Kidney capillary endothelial cell (primary cell): ENCODE data around the gene FAM184B.
"Not testable (repeated sequence)": the region's sequence is repeated elsewhere in the genome, so short reads cannot be mapped to it uniquely, and the experiment has no call there.

ENCODE experiments used
- DNase-seq: peaks from one replicate; pipeline ENCODE4 v3.0.0-alpha.2; 2018; ENCODE audit warnings: low spot score

The FAM184B gene

GRCh38 chr4:17718471-17718870, 63.0 kb downstream of the FAM184B start:
- no peak for DNase-seq

DNA sequence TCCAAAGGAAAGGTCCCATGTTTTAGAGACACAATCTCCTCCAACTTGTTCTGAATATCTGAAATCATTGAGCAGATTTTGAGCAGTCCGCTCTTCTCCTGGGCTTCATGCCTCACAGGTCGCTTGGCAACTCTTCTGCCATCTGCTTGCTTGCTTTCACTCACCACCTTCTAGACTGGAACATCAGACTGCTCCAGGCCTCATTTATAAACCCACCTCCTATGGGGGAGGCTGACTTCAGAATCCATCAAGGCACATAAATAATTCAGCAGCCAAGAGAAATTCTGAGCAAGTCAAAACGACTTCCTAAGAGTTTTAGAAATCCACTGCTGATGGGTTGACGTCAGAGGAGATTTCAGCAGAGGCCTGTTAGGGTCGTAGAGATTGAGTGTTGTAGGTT, 64.1 kb downstream of the FAM184B start:
- no peak for DNase-seq

DNA sequence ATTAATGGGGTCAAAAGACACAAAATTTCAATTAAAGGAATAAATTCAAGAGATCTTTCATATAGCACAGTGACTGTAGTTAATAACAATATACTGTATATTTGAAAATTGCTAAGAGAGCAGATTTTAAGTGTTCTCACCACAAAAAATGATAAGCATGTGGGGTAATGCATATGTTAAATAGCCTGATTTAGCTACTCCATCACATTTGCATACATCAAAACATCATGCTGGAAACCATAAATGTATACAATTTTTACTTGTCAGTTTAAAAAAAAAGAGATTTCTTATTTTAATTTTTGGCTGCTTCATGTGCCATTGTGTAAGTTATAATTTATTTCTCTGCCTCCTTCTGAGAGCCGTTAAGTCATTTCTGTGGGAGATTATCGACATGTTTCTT, 65.9 kb downstream of the FAM184B start:
- DNase-seq: no peak

- no peak for DNase-seq
These were observed 67.6 kb downstream of the FAM184B start for GRCh38 chr4:17713779-17714178.

DNA sequence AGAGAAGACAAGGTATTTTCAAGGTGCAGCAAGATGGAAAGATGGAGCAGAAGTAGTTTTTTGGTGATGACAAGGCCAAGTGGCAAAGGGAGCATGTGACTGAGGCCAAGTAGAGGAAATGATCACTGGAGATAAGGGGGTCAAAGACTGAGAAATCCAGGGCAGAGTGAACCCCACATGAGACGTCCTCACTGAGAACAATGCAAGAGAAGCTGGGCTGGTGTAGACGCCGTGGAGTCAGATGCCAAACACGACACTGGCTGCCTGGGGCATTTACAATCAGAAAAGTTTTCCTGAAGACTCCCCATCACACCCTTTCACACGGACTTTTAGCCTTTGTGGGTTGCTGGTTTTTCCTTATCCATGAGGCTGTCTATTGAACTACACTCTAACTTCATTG, 69.3 kb downstream of the FAM184B start:
- no peak for DNase-seq

- DNase-seq: not testable (repeated sequence)
These were observed 70.2 kb downstream of the FAM184B start for GRCh38 chr4:17711206-17711605.

DNA sequence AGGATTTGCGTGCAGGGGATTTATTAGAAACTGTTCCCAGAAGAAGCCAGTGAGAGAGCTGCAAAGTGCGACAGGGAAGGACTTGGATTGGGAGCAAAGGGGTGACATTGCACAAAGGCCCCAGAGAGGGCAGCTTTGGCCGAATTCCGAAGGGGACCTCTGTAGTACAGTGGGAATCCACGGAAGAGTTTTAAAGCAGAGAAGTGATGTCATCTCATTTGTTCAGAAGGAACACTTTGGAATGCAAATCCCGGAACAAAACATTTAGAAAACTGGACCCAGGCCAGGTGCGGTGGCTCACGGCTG, 71.7 kb downstream of the FAM184B start:
- no peak for DNase-seq

- no peak for DNase-seq
These were observed 72.2 kb downstream of the FAM184B start for GRCh38 chr4:17708992-17709762.

GRCh38 chr4:17707671-17708070, 73.8 kb downstream of the FAM184B start:
- no peak for DNase-seq

- no peak for DNase-seq
These were observed 76.3 kb downstream of the FAM184B start for GRCh38 chr4:17705107-17705506.

DNA sequence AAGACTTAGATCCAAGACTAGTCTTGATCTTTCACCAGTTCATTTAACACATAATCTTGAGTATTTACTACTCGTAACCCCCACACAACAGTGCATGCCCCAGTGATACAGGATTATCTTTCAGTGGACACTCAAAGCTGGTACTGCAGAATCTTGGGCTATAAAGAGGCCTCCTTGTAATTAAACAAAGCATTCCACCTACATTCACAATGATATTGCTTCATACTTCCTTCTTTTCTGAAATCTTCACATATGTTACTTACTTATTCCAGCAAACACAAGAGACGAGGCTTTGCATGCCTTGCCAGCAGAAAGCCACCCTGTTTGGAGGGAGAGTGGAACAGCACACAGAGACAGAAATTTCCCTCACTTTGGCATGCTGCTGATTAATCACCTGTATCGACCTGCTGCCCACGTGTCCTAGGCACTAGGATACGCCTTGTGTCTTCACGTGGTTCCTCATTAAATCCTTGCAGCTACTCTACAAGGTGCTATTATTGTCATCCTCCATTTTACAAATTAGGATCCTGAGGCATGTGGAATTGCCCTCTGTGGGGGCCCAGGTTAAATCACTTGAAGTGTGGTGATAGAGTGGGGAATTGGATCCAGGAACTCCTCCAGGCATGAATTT, 77.3 kb downstream of the FAM184B start:
- DNase-seq: no peak

GRCh38 chr4:17702641-17703040, 78.8 kb downstream of the FAM184B start:
- DNase-seq: no peak

DNA sequence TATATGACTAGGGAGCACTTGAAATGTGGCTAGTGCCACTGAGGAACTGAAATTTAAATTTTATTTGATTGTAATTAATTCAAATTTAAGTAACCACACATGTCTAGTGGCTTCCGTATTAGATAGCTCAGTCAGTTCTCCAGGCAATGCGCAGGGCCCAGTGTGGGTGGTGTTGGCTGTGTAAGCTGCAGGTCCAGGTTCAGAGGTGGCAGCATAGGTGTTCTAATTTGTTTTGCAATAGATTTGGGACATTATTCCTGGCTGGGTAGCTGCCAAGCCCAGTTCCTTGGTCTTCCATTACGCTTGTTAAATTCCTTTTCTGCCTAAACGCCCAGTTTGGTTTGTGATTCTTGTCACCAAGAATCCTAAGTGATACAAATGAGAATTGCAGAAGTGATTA, 79.5 kb downstream of the FAM184B start:
- DNase-seq: no peak

- no peak for DNase-seq
These were observed 80.1 kb downstream of the FAM184B start for GRCh38 chr4:17701138-17701839.

- DNase-seq: no peak
These were observed 82.0 kb downstream of the FAM184B start for GRCh38 chr4:17699380-17699779.

DNA sequence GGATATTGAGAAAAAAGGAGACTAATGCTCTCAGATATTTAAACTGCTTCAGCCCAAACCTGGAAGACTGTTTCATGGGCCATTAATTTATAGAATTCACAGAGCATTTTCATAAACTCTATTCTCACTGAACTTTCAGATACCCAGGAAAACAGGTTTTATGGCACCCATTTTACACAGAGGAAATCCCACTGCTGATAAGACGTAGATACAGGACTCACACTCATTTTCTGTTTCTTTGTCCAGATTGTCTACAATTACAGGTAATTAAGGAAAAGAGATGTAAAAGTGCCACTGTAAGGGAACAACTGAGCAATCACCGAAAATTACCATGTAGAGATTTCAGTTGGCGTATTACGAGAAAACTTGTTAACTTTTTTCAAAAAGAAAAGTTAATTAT, 83.3 kb downstream of the FAM184B start:
- no peak for DNase-seq

- DNase-seq: no peak
These were observed 86.1 kb downstream of the FAM184B start for GRCh38 chr4:17695341-17695740.

DNA sequence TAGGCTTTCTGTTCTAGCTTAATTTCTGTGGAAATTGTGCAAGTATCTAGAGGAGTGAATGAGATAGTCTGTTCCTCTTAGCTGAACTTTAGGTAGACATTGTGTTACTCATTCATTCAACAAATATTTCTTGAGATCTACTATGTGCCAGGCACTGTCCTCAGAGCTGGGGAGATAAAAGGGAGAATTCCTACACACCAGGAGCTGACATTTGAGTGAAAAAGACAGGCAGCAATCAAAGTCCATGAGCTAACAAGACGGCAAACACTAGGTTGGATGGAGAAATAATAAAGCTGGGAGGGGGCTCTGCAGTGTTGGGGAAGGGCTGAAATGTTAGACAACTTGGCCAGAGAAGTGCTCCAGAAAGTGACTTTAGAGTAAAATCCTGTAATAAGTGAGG, 86.9 kb downstream of the FAM184B start:
- DNase-seq: no peak

DNA sequence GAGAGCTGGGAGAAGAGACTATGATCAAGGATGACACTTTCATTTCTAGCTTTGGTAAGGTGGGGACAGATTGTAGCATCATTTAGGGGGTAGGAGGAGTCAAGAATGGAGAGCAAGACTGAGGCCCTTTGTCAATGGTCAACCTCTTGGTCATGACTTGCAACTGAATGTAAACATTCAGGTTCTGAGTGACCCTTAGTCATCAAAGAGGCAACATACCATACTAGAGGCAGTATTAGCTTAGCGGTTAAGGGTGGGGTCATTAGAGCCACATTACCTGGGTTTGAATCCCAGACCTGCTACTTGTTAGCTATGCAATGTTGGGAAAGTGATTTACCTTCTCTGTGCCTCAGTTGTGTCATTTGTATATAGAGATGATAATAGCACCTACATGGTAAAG, 90.5 kb downstream of the FAM184B start:
- DNase-seq: no peak

DNA sequence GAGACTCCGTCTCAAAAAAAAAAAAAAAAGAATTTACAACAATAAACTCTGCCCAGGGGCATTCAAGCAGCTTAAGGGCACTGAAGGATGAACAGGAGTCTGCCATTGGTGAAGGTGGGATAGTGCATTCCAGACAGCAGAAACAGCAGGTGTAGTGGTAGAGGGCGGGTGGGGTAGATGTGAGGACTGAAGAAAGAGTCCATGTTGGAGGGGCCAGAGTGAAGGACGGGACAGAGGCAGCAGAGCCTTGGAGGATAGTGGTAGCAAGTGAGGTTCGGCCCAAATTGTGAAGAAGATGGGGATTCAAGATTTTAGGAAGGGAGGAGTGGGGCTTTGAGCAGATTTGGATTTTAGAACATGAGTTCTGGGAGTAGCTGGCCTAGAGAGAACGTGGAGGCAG, 91.3 kb downstream of the FAM184B start:
- no peak for DNase-seq

DNA sequence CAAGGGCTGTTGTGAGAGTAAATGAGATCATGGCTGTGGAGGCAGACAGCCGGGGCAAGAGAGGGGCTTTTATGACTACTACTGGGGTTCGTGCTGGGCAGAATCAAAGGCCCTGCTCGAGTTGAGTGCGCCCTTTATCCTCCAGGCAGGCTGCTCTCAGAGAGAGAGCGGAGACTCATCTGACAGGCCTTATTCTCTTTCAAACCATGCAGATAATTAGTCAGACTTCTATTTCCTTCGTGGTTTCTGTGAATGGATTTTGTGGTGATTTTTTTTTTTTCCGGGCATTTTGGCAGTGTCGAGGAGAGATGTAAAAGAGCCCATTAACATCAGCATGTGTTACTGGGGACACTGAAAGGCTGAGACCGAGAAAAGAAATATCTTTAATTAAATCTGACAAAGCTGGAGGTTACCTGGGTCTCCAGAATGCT, 93.4 kb downstream of the FAM184B start:
- DNase-seq: no peak

- no peak for DNase-seq
These were observed 94.1 kb downstream of the FAM184B start for GRCh38 chr4:17687237-17687857.

GRCh38 chr4:17684648-17685047, 96.8 kb downstream of the FAM184B start:
- not testable (repeated sequence) for DNase-seq
